ENCODE results near the gene PLEKHJ1.

The PLEKHJ1 gene

DNA sequence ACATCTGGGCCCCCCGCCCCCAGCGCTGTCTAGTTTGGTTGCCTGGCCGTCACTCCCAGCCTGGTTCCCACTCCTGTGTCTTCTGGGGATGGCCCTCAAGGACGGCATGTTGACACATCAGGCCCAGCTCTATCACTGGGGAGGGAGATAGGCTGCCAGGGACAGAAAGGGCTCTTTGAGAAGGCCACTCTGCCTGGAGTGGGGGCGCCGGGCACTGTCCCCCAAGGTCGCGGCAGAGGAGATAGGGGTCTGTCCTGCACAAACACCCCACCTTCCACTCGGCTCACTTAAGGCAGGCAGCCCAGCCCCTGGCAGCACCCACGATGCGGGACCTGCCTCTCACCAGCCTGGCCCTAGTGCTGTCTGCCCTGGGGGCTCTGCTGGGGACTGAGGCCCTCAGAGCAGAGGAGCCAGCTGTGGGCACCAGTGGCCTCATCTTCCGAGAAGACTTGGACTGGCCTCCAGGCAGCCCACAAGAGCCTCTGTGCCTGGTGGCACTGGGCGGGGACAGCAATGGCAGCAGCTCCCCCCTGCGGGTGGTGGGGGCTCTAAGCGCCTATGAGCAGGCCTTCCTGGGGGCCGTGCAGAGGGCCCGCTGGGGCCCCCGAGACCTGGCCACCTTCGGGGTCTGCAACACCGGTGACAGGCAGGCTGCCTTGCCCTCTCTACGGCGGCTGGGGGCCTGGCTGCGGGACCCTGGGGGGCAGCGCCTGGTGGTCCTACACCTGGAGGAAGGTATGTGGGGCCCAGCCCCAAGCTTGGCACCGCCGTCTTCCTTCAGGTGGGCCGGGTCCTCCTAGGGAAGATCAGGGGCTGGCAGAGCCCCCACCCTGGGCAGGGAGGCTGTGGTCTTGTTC is 13.1 kb upstream of the PLEKHJ1 start, which contains the start of gene AMH:
Gene AMH (plus strand): TSS at position 314 of the 857 bp plus-strand sequence. CDS start 10 bp downstream, at position 324.
- no peak for DNase-seq (ENCODE audit: low read depth in 3 of 3)

DNA sequence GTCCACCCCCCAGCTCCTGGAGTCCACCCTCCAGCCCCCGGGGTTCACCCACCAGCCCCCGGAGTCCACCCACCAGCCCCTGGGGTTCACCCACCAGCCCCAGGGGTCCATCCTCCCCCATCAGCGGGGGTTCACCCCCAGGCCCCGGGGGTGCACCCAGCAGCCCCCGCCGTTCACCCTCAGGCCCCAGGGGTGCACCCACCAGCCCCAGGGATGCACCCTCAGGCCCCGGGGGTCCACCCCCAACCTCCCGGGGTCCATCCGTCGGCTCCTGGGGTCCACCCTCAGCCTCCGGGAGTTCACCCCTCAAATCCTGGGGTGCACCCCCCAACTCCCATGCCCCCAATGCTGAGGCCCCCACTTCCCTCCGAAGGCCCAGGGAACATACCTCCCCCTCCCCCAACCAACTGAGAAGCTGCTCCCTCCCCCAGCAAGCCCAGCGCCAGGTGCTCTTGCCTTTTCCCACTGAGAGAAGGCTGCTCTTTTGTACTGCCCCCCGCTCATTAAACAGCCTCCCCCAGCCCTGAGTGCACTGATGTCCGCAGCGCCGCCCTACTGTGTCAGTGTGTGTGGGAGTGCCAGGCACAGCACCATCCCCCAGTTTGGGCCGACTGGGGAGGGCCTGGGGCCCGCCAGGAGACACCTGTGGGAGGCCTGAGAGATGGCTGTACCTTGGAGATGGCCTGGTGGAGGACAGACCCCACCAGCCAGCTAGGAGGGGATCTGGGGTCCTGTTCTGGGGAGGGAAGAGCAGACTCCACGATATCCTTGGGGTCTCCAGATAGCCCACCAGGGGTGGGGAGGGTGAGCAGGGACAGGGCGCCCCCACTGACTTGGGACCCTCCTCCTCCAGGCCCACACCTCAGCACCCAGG is 12.2 kb upstream of the PLEKHJ1 start:
- DNase-seq (ENCODE audit: low read depth in 3 of 3): no peak

- no peak for DNase-seq (ENCODE audit: low read depth in 3 of 3)
Observed at GRCh38 chr19:2247433-2248101, 11.4 kb upstream of the PLEKHJ1 start.

- DNase-seq (ENCODE audit: low read depth in 3 of 3): no peak
Observed at GRCh38 chr19:2246801-2247361, 10.8 kb upstream of the PLEKHJ1 start.

DNA sequence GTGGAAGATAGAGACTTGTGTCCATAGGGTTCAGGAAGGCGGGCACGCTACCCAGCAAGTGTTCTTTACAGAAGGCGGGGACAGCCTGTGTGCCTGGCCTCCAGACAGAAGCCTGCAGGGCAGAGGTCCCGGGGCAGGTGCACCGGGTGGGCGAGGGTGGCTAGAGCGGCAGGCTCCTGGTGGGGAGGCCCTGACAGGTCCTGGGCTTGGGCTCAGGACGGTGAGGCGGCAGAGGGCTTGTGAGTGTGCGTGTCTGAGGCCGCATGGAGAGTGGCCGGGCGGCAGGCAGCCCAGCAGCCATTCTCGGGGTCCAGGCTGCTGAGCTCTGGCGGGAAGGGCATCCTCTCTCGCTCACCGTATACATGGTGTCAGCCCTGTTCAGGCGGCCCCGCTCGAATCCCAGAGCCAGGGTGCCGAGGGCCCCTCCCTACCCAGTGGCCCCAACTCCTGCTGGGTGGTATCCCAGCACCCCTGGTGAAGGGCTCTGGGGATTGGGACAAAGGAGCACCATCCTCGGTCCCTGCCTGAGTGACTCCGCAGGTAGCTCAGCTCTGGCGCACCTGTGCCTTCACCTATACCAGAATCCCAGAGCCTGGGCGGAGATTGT is 10.0 kb upstream of the PLEKHJ1 start:
- DNase-seq (ENCODE audit: low read depth in 3 of 3): no peak

DNA sequence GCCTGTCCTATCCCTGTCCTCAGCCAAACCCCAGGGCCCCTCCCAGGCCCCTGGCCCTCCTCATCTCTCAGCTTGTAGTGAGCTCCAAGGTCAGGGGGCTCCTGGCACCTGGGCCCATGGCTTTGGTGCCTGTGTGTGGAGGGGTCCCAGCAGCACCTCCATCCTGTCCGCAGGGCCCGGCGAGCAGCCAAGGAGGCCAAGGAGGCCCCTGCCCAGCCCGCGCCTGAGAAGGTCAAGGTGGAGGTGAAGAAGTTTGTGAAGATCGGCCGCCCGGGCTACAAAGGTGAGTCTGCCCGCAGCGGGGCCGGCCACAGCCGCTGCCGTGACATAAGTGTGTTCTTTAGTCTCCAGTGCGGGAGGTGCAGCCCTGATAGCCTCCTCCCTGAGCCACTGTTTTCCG is 9.1 kb upstream of the PLEKHJ1 start:
- DNase-seq (ENCODE audit: low read depth in 3 of 3): no peak

GRCh38 chr19:2244486-2244885 is 8.4 kb upstream of the PLEKHJ1 start:
- DNase-seq (ENCODE audit: low read depth in 3 of 3): no peak

DNA sequence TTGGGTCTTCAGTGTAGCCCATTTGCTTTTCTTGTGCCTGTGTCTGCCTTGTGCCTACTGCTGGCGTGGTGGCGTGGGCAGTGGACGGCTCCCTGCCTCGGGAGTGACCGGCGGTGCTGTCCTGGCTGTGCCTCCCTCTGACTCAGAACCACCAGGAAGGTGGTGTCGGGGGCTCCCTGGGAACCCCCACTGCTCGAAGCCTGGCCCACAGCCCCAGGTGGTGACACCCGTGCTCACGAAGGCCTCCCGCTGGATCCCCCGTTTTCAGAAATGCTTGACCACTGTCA is 7.9 kb upstream of the PLEKHJ1 start:
- DNase-seq (ENCODE audit: low read depth in 3 of 3): no peak

- no peak for DNase-seq (ENCODE audit: low read depth in 3 of 3)
Observed at GRCh38 chr19:2243274-2244124, 7.4 kb upstream of the PLEKHJ1 start.

- no peak for DNase-seq (ENCODE audit: low read depth in 3 of 3)
Observed at GRCh38 chr19:2242816-2243215, 6.7 kb upstream of the PLEKHJ1 start.

DNA sequence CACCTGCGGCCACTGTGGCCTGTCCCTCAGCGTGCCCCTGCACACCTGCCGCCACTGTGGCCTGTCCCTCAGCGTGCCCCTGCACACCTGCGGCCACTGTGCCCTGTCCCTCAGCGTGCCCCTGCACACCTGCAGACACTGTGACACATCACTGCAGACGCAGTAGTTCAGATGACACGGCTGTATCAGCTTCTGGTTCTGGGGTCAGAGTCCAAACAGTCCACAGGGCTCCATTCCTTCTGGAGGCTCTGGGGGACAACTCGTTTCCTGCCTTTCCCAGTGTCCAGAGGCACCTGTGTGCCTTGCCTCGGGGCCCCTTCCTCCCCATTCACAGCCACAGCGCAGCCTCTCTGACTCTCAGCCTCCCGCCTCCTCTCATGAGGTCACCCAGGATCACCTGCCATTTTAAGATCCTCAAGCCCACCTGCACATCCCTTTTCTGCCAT is 6.0 kb upstream of the PLEKHJ1 start:
- no peak for DNase-seq (ENCODE audit: low read depth in 3 of 3)

DNA sequence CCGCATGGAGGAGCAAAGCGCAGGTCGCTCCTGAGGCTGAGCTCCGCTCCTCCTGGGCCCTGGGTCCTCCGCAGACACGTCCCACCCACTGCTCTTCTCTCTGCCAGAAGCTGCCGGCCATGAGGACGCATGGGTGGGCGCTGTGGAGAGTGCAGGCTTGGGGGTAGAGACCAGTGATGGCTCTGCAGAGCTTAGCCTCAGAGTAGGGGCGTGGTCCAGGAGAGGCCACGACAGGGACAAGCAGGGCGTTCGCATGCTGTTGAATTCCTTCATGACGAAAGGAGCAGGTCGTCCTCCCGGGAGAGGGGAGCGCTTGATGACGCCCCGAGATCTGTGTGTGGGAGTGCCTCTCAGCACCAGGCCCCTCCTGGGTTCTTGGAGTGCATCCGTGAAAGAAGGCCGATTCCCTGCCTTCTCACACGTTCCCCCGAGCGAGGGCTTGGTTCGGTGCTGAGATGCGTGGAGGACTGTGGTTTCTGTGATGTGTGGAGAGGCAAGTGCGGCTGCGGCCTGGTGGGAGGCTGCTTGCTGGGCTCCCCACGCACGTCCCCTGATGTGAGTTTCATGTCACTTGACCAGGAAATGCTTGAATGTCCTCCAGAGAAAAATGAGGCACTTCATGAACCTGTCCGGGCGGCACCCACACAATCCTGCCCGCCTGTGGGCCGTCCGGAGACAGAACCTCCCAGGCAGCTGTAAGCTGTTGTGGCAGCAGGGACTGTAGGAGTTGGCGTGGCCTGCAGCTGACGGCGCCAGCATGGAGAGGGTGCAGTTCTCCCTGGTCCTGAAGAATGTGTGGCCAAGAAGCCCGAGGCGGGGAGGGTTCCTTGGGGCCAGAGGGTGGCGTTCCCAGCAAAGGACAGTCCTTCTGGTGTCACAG is 5.0 kb upstream of the PLEKHJ1 start:
- no peak for DNase-seq (ENCODE audit: low read depth in 3 of 3)

- DNase-seq (ENCODE audit: low read depth in 3 of 3): no peak
Observed at GRCh38 chr19:2239771-2240770, 3.9 kb upstream of the PLEKHJ1 start.

DNA sequence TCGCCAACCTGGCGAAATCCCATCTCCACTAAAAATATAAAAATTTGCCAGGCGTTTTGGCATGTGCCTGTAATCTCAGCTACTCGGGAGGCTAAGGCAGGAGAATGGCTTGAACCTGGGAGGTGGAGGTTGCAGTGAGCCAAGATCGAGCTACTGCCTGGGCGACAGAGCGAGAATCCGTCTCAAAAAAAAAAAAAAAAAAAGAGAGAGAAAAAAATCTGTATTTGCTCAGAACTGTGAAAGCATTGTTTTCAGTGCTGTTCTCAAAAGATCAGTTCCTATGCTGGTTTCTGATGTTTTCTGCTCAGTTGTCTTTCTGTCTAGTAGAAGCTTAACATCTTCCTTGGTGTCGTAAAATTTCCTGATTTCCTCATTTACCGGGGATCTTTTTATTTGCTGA is 3.0 kb upstream of the PLEKHJ1 start:
- DNase-seq (ENCODE audit: low read depth in 3 of 3): no peak

- no peak for DNase-seq (ENCODE audit: low read depth in 3 of 3)
Observed at GRCh38 chr19:2237869-2238153, 1.7 kb upstream of the PLEKHJ1 start.

- DNase-seq (ENCODE audit: low read depth in 3 of 3): no peak
Observed at GRCh38 chr19:2237051-2237868, 1.1 kb upstream of the PLEKHJ1 start.

DNA sequence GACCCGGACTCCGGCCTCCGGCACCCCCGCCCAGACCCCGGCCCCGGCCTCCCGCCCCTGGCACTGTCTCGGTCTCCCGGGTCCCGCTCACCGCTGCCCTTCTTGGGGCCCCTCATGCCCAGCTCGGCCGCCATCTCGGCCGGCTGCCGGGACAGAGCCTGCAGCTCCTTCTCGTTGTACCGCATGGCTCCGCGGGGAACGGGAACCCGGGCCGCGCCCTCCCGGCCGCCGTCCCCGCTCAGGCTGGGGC is 140 bp downstream of the PLEKHJ1 start:
- no peak for DNase-seq (ENCODE audit: low read depth in 3 of 3)

Data from stimulated activated CD4-positive, alpha-beta T cell treated with anti-CD3 and anti-CD28 coated beads, TNF-alpha, amount 100 ng/mL, for 24 hours (primary cell).